Stomach (tissue), 4 donors: ENCODE measurements around the gene USP24.

Experiments used
- CTCF ChIP-seq, 7 experiments: fragments of 450-650 bp in 4 of 7; fragments of 200-600 bp in 3 of 7; sonication (generic) in 3 of 7; IDR thresholded peaks; one replicate each; pipeline ENCODE4 v1.5.1; 2016 to 2019; ENCODE audit warnings: antibody characterized with exemption in 7 of 7, control low read depth in 2 of 7, mild to moderate bottlenecking in 1 of 7
- EP300 ChIP-seq: sonication (generic); formaldehyde crosslinking; IDR thresholded peaks from one replicate; pipeline ENCODE4 v1.6.1; 2017; ENCODE audit warnings: antibody characterized with exemption
- POLR2A ChIP-seq, 4 donors: fragments of 450-650 bp; IDR thresholded peaks; one replicate each; pipeline ENCODE4 v1.6.1; 2016; ENCODE audit warnings: antibody characterized with exemption in 4 of 4, control low read depth in 2 of 4, mild to moderate bottlenecking in 1 of 4, moderate library complexity in 1 of 4

- TF ChIP-seq CTCF (IDR thresholded peaks at IDR 0.05) = no peak
- TF ChIP-seq POLR2A (IDR thresholded peaks at IDR 0.05) = no peak
- no peak for TF ChIP-seq EP300
Observed at GRCh38 chr1:55259911-55260609, 44.9 kb upstream of the USP24 start.
